K562 (cell line): ENCODE results near the gene GGT5. TPM values are rescaled to one million over a fixed set of nuclear protein-coding genes. Genes with fewer than 3 reads are reported as not detected.

ENCODE experiments used
- DPF2 ChIP-seq: fragments of 450-650 bp; IDR thresholded peaks from 2 replicates; pipeline ENCODE4 v1.6.1; 2016
- EGR1 ChIP-seq: fragments of 450-650 bp; conservative IDR thresholded peaks from 2 replicates; pipeline ENCODE4 v1.6.1; 2017; ENCODE audit warnings: mild to moderate bottlenecking
- GTF2A2 ChIP-seq: IDR thresholded peaks from 2 replicates; pipeline ENCODE4 v1.6.1; 2016; ENCODE audit warnings: mild to moderate bottlenecking, missing genetic modification characterization, missing compliant biosample characterization
- LEF1 ChIP-seq: fragments of 450-650 bp; IDR thresholded peaks from 2 replicates; pipeline ENCODE4 v1.6.1; 2016; ENCODE audit warnings: mild to moderate bottlenecking
- NFIC ChIP-seq: fragments of 450-650 bp; IDR thresholded peaks from 2 replicates; pipeline ENCODE4 v1.6.1; 2017; ENCODE audit warnings: mild to moderate bottlenecking, inconsistent platforms
- PATZ1 ChIP-seq: fragments of 250-450 bp; sonication (Bioruptor Pico); IDR thresholded peaks from 2 replicates; pipeline ENCODE4 v1.5.0; 2020; ENCODE audit warnings: mild to moderate bottlenecking, borderline replicate concordance
- PHB2 ChIP-seq: fragments of 450-650 bp; IDR thresholded peaks from 2 replicates; pipeline ENCODE4 v1.6.1; 2017; ENCODE audit warnings: low read depth
- POLR2B ChIP-seq: fragments of 450-650 bp; IDR thresholded peaks from 2 replicates; pipeline ENCODE4 v1.6.1; 2018; ENCODE audit warnings: low read depth; ENCODE audit not compliant: partially characterized antibody
- PRPF4 ChIP-seq: fragments of 200-400 bp; formaldehyde crosslinking; IDR thresholded peaks from one replicate; pipeline ENCODE4 v1.6.1; 2017; ENCODE audit warnings: low read length, low read depth, mild to moderate bottlenecking; ENCODE audit not compliant: insufficient read depth, poor library complexity, severe bottlenecking
- PTTG1 ChIP-seq: fragments of 450-650 bp; IDR thresholded peaks from 2 replicates; pipeline ENCODE4 v1.6.1; 2016; ENCODE audit warnings: low read depth, mild to moderate bottlenecking, missing genetic modification characterization, missing compliant biosample characterization
- RB1 ChIP-seq: fragments of 450-650 bp; IDR thresholded peaks from 2 replicates; pipeline ENCODE4 v1.6.1; 2017; ENCODE audit warnings: low read depth, mild to moderate bottlenecking
- SMARCE1 ChIP-seq: fragments of 450-650 bp; IDR thresholded peaks from 2 replicates; pipeline ENCODE4 v1.7.1; 2016; ENCODE audit warnings: mild to moderate bottlenecking
- SRSF7 ChIP-seq: fragments of 200-400 bp; formaldehyde crosslinking; optimal IDR thresholded peaks from 2 replicates; pipeline ENCODE3; 2017; ENCODE audit warnings: mild to moderate bottlenecking, low read depth, low read length
- ZBTB7A ChIP-seq: IDR thresholded peaks from 2 replicates; pipeline ENCODE4 v1.6.1; 2011; ENCODE audit warnings: low read depth, mild to moderate bottlenecking, low read length, moderate library complexity, borderline replicate concordance; ENCODE audit not compliant: control insufficient read depth
- ZNF133 ChIP-seq: fragments of 250-450 bp; sonication (Bioruptor Pico); IDR thresholded peaks from 2 replicates; pipeline ENCODE4 v1.4.0; 2020; ENCODE audit warnings: mild to moderate bottlenecking
- ZNF584 ChIP-seq: fragments of 200-800 bp; sonication (Bioruptor generic); IDR thresholded peaks from 2 replicates; pipeline ENCODE4 v1.6.1; 2016; ENCODE audit warnings: low read depth, mild to moderate bottlenecking, missing genetic modification characterization, missing compliant biosample characterization
- ZNF717 ChIP-seq: fragments of 250-450 bp; sonication (Bioruptor Pico); IDR thresholded peaks from 2 replicates; pipeline ENCODE4 v1.5.0; 2021
- polyA plus RNA-seq, 8 experiments: library from polyadenylated mRNA; depleted of rRNA in 4 of 8; stranded (reverse) in 5 of 8; unstranded in 3 of 8; fragments of >200 nt; fragmentation: Nextera tagmentation in 2 of 8; fragmentation: Illumina TruSeq in 1 of 8; extraction: Ambion mirVana in 2 of 8; extraction: Trizol in 1 of 8; gene quantifications; 2 replicates each; pipeline versions ENCODE4 v1.2.1 to v1.2.3, GENCODE V29; 2011 to 2014; ENCODE audit warnings: inconsistent platforms in 1 of 8, missing spikeins in 1 of 8
- total RNA-seq, 7 experiments: library from RNA; depleted of rRNA in 6 of 7; stranded (reverse); fragments of >200 nt in 6 of 7; fragmentation: Illumina TruSeq in 2 of 7; extraction: Trizol in 2 of 7; gene quantifications; 2 replicates each; pipeline versions ENCODE4 v1.2.1 to v1.2.3, GENCODE V29; 2011 to 2021; ENCODE audit warnings: low replicate concordance in 1 of 7
- TF ChIP-seq, protein P1 (sequence below): fragments of 450-650 bp; IDR thresholded peaks from 2 replicates; pipeline ENCODE4 v1.6.1; 2018; ENCODE audit not compliant: partially characterized antibody
- TF ChIP-seq, protein P2 (sequence below): fragments of 250-450 bp; sonication (Bioruptor Pico); IDR thresholded peaks from 2 replicates; pipeline ENCODE4 v1.9.0; 2021; ENCODE audit warnings: mild to moderate bottlenecking, inconsistent platforms
- TF ChIP-seq, protein P3 (sequence below): fragments of 200-800 bp; sonication (Bioruptor generic); IDR thresholded peaks from 2 replicates; pipeline ENCODE4 v1.6.1; 2017; ENCODE audit warnings: missing genetic modification characterization, missing compliant biosample characterization

Gene GGT5
- total and polyA plus RNA-seq, 9 of the 15 experiments (the other 6 are each of a cell fraction or from before 2014, with no cell fraction given), result 0.07 to 0.69 (median 0.18) TPM; not detected in 4

DNA sequence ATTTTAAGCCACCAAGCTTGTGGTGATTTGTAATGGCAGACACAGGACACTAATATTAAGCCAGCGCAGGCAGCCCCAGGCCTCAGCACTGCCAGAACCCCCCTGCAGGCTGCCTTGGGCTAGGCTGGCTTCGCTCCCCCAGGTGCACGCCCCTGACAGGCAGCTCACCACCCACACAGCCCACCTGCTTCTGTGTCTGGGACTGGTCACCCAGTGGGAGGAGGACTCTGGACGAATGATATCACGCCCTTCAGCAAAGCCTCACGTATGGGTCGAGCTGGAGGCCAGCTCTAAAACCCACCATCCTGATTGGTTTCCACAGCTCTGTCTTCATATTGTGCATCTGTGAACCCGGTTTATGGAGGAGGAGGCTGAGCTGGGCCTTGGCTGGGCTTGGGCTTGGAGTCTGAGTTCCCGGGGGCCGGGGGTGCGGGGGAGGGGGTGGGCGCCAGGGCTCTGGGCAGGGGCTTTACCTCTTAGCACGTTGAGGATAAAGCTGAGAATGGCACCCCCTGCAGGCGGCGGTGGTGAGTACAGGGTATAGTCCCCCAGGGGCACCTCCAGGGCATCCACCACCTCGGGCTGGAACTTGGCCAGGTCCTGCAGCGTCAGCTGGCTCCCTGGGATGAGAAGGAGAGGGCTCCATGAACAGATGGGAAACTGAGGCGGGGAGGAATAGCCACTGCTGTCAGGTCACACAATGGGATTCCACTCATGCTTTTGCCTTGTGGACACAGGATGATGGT, 13.8 kb downstream of the GGT5 start (continued):
- TF ChIP-seq, protein P1, sequence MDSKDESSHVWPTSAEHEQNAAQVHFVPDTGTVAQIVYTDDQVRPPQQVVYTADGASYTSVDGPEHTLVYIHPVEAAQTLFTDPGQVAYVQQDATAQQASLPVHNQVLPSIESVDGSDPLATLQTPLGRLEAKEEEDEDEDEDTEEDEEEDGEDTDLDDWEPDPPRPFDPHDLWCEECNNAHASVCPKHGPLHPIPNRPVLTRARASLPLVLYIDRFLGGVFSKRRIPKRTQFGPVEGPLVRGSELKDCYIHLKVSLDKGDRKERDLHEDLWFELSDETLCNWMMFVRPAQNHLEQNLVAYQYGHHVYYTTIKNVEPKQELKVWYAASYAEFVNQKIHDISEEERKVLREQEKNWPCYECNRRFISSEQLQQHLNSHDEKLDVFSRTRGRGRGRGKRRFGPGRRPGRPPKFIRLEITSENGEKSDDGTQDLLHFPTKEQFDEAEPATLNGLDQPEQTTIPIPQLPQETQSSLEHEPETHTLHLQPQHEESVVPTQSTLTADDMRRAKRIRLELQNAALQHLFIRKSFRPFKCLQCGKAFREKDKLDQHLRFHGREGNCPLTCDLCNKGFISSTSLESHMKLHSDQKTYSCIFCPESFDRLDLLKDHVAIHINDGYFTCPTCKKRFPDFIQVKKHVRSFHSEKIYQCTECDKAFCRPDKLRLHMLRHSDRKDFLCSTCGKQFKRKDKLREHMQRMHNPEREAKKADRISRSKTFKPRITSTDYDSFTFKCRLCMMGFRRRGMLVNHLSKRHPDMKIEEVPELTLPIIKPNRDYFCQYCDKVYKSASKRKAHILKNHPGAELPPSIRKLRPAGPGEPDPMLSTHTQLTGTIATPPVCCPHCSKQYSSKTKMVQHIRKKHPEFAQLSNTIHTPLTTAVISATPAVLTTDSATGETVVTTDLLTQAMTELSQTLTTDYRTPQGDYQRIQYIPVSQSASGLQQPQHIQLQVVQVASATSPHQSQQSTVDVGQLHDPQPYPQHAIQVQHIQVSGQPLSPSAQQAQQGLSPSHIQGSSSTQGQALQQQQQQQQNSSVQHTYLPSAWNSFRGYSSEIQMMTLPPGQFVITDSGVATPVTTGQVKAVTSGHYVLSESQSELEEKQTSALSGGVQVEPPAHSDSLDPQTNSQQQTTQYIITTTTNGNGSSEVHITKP, result no peak
- TF ChIP-seq, protein P2, sequence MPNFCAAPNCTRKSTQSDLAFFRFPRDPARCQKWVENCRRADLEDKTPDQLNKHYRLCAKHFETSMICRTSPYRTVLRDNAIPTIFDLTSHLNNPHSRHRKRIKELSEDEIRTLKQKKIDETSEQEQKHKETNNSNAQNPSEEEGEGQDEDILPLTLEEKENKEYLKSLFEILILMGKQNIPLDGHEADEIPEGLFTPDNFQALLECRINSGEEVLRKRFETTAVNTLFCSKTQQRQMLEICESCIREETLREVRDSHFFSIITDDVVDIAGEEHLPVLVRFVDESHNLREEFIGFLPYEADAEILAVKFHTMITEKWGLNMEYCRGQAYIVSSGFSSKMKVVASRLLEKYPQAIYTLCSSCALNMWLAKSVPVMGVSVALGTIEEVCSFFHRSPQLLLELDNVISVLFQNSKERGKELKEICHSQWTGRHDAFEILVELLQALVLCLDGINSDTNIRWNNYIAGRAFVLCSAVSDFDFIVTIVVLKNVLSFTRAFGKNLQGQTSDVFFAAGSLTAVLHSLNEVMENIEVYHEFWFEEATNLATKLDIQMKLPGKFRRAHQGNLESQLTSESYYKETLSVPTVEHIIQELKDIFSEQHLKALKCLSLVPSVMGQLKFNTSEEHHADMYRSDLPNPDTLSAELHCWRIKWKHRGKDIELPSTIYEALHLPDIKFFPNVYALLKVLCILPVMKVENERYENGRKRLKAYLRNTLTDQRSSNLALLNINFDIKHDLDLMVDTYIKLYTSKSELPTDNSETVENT (CRISPR knock-in tag), result no peak
- TF ChIP-seq PHB2 (no peak), ZNF717 (CRISPR knock-in tag) (no peak), RB1 (no peak), PATZ1 (CRISPR knock-in tag) (no peak), PTTG1 (tag) (no peak), SRSF7 (no peak), EGR1 (peak; percentile 16; the same call in 1 of the 2 replicates), ZNF584 (CRISPR knock-in tag) (no peak), SMARCE1 (no peak), NFIC (peak; percentile 56), GTF2A2 (tag) (no peak), ZBTB7A (0 out of 2 replicates have a peak, but pooled peaks have one; percentile 18), PRPF4 (no peak), POLR2B (no peak), DPF2 (no peak), ZNF133 (CRISPR knock-in tag) (no peak), LEF1 (no peak)
- TF ChIP-seq, protein P3, sequence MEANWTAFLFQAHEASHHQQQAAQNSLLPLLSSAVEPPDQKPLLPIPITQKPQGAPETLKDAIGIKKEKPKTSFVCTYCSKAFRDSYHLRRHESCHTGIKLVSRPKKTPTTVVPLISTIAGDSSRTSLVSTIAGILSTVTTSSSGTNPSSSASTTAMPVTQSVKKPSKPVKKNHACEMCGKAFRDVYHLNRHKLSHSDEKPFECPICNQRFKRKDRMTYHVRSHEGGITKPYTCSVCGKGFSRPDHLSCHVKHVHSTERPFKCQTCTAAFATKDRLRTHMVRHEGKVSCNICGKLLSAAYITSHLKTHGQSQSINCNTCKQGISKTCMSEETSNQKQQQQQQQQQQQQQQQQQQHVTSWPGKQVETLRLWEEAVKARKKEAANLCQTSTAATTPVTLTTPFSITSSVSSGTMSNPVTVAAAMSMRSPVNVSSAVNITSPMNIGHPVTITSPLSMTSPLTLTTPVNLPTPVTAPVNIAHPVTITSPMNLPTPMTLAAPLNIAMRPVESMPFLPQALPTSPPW (CRISPR knock-in tag), result no peak
